Measurements from ENCODE around the gene RPL35A.
"Not testable (repeated sequence)": the region's sequence is repeated elsewhere in the genome, so short reads cannot be mapped to it uniquely, and the experiment has no call there.

Gene RPL35A

DNA sequence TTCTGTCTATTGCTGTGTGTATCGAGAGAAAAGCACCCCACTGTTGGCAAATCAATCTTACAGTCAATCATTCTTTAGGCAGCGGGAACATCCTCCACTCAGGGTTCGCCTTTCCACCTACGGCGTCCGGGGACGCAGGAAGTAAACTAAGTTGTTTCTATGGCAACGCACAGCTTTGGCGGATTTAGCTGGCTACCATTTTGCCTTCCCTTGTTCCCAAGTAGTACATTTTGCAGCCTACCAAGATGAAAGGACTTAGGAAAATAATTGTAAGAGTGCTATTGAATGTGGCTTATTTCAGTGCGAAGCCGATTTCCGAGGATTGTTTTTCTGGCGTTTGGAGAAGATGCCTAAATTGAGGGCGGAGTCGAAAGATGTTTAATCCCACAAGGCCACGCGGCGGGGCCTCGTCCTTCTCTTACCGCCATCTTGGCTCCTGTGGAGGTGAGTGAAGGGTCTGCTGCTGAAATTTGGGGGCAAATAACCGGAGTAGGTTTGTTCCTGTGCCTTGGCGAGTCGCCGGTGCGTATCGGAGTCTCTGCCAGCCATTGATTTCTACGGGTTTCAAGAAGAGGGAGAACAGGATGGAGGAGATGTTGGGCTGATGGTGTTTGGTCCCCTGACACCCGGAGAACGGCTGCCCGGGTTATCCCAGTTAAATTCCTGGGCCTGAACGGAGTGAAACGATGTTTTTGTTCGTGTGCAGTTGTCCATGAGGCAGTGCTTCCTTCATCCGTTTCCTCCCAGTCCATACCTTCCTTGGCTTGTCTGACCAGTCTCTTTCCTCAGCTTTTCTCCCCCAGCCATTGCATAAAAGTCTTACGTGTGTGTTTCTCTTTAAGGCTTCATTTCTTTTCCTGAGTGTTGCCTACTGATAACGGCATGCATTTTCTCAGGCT, at the start of gene RPL35A:
Gene RPL35A, plus strand, starts transcription at position 413 of the 899 bp plus-strand sequence. CDS start 778 bp downstream, outside the sequence.
- DNase-seq (ENCODE audit: low spot score) = peak; percentile 84

DNA sequence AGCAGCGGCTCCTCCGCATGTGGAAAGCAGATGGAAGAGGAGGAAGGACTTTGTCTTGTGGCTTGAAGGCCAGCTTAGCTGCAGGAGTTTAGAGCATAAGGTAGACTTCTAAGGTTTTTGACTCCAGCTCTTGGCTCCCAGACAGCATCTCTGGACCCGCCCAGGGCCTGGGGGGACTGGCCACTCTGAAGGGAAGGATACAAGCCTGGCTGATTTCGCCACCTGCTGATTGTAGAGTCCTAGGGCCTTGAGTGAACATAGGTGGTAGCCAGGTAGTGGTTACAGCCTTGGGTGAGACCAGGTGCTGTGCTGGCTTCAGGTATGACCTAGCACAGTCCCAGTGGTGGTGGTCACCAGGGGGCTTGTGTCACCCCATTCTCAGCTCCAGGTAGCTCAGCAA, 48.4 kb upstream of the RPL35A start:
- no peak for DNase-seq (ENCODE audit: low spot score)

DNA sequence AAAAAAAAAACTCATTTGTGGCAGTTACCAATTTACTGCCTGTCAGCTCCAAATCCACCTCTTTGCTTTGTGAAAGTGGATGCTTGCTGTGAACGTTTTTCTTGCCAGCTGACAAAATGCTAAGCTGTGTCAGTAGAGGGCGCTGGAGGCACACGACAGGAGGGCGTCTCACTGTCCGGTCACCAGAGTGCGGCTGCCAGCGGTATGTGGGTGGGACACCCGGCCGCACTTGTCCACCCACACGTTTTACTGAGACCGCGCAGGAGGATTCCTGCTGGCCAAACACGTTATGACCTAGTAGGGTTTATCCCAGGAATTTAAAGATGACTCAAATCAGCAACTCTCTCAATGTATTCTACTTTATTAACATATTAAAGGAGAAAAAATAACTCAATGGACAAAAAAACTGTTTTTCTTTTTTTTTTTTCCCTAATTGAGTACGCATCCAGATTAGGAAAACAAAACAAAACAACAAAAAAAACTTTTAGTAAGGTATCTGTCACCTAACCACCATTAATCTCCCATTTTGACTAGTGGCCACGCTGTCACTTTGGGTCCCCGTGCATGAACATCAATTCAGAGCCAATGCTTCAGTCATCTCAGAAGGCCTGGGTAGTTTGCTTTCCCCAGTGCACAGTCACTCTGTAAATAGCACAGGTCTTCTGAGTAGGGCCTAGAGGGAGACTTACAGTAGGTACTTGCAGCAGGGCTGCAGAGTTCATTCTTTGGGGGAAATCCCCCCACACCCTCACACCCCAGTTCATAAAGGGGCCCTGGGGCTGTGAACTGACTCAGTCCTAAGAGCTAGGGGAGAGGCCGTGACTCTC, 43.8 kb upstream of the RPL35A start:
- peak; percentile 94 for DNase-seq (ENCODE audit: low spot score)

DNA sequence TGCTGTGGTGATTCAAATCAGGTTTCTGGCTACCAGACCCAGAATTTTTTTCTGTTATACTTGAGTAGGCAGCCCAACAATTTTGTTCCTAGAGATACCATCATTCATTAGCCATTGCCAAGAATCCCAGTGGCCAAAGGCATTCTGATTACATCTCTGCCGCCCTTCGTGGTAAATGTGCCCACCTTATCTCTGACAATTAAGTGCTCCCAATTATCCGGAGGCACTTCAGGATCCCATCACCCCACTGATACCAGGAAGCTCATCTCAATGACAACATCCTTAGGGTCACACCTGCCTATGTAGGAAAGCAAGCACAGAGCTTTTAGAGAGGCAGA, 43.2 kb upstream of the RPL35A start:
- no peak for DNase-seq (ENCODE audit: low spot score)

DNA sequence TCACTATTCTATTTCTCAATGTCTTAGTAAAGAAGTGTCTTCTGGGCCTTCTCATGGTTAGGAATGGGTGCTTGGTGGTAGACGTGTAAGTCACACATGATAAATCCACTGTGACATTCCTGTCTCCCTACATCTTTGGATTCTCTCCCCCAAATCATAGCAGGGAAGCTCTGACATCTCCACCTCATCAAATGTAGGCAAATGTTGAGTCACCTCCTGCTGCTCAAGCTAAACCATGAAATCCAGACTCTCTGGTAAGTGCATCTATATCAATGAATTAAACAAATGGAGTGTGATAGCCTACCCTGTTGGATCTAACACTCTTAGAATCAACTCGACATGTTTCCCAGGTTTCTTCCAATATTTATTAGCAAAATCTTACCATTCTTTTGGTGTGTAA, 42.8 kb upstream of the RPL35A start:
- DNase-seq (ENCODE audit: low spot score) = no peak

DNA sequence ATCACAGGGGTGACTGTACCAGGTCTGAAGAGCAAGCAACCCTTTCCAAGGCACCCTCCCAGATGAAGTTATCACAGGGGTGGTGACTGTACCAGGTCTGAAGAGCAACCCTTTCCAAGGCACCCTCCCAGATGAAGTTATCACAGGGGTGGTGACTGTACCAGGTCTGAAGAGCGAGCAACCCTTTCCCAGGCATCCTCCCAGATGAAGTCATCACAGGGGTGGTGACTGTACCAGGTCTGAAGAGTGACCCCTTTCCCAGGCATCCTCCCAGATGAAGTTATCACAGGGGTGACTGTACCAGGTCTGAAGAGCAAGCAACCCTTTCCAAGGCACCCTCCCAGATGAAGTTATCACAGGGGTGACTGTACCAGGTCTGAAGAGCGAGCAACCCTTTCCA, 41.4 kb upstream of the RPL35A start:
- DNase-seq (ENCODE audit: low spot score) = not testable (repeated sequence)

DNA sequence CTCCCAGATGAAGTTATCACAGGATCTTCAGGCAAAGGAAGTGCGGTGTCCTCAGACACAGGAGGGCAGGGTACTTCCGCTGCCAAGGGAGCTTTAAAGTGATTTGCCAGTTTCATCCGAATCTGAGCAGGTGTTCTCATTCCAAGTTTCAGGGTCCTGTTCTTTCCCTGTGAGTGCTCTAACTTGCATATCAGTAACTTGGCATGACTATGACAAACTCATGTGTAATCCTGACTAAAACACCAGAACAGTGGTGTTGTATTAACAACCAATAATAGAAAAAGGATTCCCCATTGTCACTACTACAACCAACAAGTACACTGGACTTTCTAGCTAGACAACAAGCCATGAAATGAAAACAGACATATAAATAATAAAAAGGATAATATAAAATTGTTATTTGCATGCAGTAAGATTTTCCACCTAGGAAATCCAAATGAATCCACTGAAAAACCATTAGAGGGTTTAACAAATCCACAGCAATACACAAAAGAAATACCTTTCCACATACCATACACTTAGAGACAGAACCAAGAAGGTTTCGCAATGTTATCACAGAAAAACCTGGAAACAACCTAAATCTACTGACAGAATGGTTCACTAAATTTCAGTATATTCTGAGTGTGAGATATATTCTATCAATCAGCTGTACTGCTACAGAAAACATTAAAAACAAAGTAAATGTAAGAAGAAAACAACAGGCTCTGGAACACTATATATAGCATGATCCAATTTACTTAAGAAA, 40.9 kb upstream of the RPL35A start:
- DNase-seq (ENCODE audit: low spot score) = no peak

- no peak for DNase-seq (ENCODE audit: low spot score)
These were observed 37.1 kb upstream of the RPL35A start for GRCh38 chr3:197912741-197913476.

GRCh38 chr3:197913641-197914380, 36.2 kb upstream of the RPL35A start:
- DNase-seq (ENCODE audit: low spot score) = no peak

- not testable (repeated sequence) for DNase-seq (ENCODE audit: low spot score)
These were observed 28.3 kb upstream of the RPL35A start for GRCh38 chr3:197921429-197922275.

GRCh38 chr3:197926418-197926817, 23.6 kb upstream of the RPL35A start:
- peak; percentile 53 for DNase-seq (ENCODE audit: low spot score)

- DNase-seq (ENCODE audit: low spot score) = not testable (repeated sequence)
These were observed 22.4 kb upstream of the RPL35A start for GRCh38 chr3:197927578-197927977.

DNA sequence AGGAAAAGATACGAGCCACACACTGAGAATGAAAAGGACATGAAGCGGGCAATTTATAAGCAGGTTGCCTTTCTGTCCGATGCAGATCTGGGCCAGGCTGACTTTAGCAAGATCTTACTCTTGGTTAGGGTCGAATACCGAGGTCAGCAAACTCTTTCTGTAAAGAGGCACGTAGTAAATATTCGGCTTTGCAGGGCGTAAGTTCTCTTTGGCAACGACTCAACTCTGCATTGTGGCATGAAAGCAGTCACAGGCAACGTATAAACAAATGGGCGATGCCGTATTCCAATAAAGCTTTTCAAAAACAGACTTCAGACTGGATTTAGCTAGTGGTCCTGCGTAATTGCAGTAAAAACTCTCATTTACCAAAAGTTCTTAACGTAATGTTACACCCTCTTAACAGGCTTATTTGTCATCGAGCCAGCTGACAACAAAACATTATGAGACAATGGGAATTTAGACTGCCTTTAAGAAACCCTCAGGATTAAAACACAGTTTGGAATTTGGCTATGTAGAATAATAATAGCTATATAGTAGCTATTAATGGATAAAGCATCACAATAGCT, 13.1 kb upstream of the RPL35A start:
- DNase-seq (ENCODE audit: low spot score) = no peak

- DNase-seq (ENCODE audit: low spot score) = no peak
These were observed 9.1 kb upstream of the RPL35A start for GRCh38 chr3:197940745-197941384.

DNA sequence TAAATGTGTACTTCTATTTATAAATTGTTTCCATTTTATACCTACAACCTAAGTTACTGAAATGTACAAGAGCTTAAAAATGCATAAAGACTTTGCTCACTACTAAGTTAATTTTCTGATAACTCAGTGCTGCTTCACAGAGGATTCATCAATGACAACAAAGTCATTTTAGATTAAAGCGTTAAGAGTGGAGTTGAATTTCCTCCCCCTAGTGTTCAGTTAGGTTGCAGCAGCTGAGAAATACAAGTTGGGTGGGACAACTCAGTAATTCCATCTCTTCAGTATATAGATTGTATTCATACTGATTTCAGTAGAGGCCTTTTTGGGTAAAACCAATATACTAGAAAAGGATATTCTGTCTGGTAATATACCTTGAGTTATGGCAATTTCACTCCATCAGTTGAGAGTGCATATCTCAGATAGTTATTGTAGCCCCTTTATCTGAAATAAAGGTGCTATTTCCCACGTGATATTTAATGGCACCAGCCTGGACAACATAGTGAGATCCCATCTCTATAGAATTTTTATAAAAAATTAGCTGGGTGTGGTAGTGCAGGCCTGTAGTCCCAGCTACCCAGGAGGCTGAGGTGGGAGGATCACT, 6.9 kb upstream of the RPL35A start:
- DNase-seq (ENCODE audit: low spot score) = peak; percentile 46

DNA sequence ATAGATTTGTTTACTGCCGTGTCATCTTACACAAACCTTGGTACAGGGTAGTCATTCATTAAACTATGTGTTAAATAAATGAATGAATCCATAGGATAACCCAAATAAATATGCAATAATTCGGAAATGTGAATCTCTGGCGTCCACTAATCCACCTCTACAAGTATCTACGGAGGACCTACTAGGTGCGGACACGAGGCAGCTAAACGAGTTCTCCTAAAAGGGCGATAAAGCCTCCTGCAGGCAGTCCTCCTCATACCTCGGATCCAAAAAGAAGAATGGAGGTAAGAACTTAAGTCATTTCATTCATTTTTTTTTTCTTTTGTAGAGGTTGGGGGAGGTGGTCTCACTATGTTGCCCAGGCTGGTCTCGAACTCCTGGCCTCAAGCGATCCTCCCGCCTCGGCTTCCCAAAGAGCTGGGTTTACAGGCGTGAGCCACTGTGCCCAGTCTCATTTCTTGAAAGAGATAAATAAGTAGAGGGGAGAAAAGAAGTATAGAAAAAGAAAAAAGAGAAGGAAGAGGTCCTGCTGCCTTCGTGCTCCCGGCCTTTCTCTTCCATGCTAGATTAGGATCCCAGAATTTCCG, 706 bp upstream of the RPL35A start:
- DNase-seq (ENCODE audit: low spot score) = no peak

GRCh38 chr3:197950677-197951061, 679 bp downstream of the RPL35A start:
- no peak for DNase-seq (ENCODE audit: low spot score)

- DNase-seq (ENCODE audit: low spot score) = no peak
These were observed 1.5 kb downstream of the RPL35A start for GRCh38 chr3:197951392-197951990.

Measured in iPS-NIHi11 (cell line).